GM23338 (cell line): Measurements from ENCODE around the gene DHX32.

Source experiments
- EZH2 ChIP-seq: fragments of 200-600 bp; sonication (generic); IDR thresholded peaks from one replicate; pipeline ENCODE4 v1.8.0; 2017; ENCODE audit warnings: antibody characterized with exemption, mild to moderate bottlenecking, low read depth; ENCODE audit not compliant: unreplicated experiment
- EZH2phosphoT487 ChIP-seq: fragments of 200-600 bp; sonication (generic); IDR thresholded peaks from one replicate; pipeline ENCODE4 v1.8.1; 2018; ENCODE audit warnings: antibody characterized with exemption; ENCODE audit not compliant: unreplicated experiment
- STAT1 ChIP-seq: IDR thresholded peaks from one replicate; pipeline ENCODE4 v1.6.1; 2016; ENCODE audit warnings: antibody characterized with exemption; ENCODE audit not compliant: unreplicated experiment
- TF ChIP-seq, protein P1 (sequence below), 2 experiments: fragments of 200-600 bp in 1 of 2; sonication (generic) in 1 of 2; conservative IDR thresholded peaks; 2 replicates each; pipeline versions ENCODE4 v1.5.1 to v1.6.1; 2016 to 2017; ENCODE audit warnings: antibody characterized with exemption in 2 of 2, low read depth in 2 of 2, mild to moderate bottlenecking in 2 of 2, moderate library complexity in 1 of 2

DNA sequence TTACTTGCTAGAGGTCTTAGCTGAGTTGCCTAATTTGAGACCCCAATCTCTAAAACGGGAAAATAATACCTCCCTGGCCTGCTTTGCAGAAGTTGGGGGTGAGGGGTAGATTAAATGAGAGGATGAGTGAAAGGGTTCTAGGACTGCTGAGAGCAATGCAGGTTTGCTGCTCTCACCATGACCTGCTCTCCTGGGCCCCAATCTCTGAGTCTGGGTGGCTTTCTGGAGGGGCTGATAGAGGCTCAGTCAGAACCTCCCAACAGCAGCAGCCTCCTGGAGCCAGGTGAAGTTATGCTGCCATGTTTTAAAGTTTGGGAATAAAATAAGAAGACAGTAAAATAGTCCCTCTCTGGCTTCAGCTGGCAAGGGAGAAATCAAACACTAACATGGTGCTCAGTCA is 65.3 kb downstream of the DHX32 start:
- TF ChIP-seq, protein P1, sequence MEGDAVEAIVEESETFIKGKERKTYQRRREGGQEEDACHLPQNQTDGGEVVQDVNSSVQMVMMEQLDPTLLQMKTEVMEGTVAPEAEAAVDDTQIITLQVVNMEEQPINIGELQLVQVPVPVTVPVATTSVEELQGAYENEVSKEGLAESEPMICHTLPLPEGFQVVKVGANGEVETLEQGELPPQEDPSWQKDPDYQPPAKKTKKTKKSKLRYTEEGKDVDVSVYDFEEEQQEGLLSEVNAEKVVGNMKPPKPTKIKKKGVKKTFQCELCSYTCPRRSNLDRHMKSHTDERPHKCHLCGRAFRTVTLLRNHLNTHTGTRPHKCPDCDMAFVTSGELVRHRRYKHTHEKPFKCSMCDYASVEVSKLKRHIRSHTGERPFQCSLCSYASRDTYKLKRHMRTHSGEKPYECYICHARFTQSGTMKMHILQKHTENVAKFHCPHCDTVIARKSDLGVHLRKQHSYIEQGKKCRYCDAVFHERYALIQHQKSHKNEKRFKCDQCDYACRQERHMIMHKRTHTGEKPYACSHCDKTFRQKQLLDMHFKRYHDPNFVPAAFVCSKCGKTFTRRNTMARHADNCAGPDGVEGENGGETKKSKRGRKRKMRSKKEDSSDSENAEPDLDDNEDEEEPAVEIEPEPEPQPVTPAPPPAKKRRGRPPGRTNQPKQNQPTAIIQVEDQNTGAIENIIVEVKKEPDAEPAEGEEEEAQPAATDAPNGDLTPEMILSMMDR (conservative IDR thresholded peaks at IDR 0.05; ENCODE audit: low read depth in 2 of 2) = no peak
- no peak for TF ChIP-seq EZH2phosphoT487
- no peak for TF ChIP-seq EZH2
- TF ChIP-seq STAT1 = no peak
